GM15510 (cell line): Measurements from ENCODE around the gene APRT.

ENCODE experiments used
- POLR2A ChIP-seq: IDR thresholded peaks from 3 replicates; pipeline ENCODE4 v1.6.1; 2011; ENCODE audit warnings: borderline replicate concordance; ENCODE audit not compliant: insufficient read length; ENCODE audit errors: extremely low read depth

The APRT gene

GRCh38 chr16:88781140-88782077 is 30.3 kb downstream of the APRT start:
- TF ChIP-seq POLR2A, result peak; percentile 41

GRCh38 chr16:88780142-88781062 is 31.3 kb downstream of the APRT start:
- no peak for TF ChIP-seq POLR2A

DNA sequence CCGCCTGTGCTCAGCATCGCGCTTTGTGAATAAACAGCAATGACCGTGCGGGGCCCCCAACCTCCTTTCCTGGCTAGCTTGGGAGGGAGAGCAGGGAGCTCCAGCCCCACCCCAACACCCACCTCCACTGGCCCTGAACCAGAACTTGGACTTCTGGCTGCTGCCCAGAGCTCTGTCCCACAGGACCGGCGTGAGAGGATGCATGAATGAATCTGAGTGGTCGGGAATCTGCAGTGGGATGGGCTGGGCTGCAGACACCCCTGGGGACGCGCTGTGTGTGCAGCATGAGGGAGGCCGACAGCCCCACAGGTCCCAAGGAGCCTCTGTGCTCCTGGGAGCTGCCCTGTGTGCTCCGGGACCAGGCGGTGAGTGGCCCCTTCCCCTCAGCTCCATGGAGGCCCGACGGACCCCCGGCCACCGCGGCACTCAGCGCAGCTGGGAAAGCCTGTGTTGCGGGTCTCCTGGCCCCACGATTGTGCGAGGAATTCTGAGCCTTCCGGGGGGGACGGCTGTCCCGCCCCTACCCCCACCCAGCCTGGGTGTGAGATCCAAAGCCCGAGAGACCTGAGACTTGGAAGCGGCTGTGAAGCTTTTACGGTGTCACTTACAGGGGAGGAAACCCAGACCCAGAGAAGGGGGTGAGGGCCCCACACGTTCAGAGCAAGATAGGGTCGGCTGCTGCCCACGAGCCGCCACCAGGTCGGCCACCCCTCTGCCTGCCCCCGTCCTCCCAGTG is 32.2 kb downstream of the APRT start:
- no peak for TF ChIP-seq POLR2A

DNA sequence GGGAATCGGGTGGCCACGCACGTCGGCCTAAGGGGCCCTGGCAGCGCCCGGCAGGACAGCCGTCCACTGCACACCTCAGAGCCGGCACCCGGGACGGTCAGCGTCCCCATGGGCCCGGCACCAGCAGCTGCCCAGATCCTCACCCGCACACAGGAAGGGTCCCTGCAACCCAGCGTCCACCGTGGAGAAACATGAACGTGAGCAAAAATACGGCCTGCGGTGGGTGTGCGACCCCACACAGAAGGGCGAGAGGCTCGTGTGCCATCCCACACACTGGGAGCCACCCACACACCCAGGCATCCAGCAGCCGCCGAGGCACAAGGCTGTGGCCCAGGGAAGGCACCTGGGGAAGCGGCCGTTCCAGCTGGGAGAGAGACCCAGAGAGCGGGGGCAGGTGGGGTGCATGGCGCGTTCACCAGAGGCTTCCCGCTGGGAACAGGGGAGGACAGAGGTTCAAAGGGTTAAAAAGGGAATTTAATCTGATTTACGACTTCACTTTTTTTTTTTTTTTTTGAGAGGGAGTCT is 33.1 kb downstream of the APRT start:
- TF ChIP-seq POLR2A, result no peak

DNA sequence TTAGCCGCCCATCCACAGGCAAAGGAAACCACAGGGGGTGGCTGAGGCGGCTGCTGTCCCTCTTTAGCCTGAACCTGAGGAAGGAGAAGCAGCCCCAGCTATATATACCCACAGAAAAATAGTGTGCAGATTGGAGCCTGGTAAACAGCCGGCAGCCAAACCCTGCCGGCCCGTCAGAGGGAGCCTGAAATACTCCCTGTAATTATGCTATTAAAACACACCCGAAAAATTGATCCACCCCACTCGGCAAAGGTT is 33.5 kb downstream of the APRT start:
- TF ChIP-seq POLR2A, result no peak

GRCh38 chr16:88777471-88778270 is 34.1 kb downstream of the APRT start:
- TF ChIP-seq POLR2A, result no peak

DNA sequence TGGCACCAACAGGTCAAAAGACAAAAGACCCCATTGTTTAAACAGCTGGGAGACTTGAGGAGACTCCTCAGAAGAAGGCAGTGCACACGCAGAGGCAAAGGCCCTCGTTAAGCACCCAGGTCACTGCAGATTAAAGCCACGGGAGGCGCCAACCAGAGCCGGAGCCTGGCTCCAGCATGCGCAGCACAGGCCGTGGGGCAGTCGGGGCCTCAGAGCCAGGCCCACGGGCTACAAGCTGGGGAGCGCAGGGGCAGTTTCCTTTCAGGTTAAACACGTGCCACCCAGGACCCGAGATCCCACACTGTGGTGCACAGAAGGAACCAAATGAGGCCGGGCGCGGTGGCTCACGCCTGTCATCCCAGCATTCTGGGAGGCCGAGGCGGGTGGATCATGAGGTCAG is 35.9 kb downstream of the APRT start:
- no peak for TF ChIP-seq POLR2A

- no peak for TF ChIP-seq POLR2A
These were observed 37.0 kb downstream of the APRT start for GRCh38 chr16:88774544-88775393.

GRCh38 chr16:88773812-88774291 is 37.9 kb downstream of the APRT start:
- no peak for TF ChIP-seq POLR2A

DNA sequence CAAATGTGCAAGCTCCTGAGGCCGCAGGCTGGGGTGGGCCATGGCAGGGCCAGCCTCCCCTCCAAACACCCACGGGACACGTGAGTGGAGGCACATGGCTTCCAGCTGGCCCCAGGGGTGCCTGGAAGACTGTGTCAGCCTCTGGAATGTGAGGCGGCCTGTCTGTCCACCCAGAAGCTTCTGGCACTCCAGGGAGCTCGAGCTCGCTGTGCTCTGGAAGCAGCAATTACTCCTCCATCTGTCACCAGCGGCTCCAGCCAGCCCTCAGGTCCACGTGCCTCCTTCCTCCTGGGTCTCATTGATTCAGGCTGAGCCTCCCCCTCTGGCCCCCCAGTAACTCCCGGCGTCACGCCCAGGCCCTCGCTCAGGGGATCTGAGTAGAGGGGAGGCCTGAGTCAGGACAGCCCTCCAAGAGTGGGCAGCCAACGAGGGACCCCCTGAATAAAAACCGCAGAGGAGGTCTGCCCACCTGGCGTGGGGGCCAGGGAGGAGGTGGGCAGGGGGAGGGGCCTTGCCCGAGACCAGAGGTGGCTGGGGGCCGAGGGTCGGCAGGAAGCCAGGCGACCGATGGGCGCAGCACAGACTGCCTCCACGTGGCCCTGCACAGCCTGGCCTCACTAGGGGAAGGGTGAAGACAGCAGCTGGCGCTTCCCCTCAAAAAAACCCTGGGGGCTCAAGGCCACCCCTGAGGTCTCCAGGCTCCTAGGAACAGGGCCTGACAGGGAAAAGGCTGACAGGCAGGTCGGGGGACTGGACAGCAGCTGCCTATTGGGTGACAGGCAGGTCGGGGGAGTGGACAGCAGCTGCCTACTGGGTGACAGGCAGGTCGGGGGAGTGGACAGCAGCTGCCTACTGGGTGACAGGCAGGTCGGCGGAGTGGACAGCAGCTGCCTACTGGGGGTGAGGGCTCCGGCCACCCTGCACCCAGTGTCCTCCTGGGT is 38.6 kb downstream of the APRT start:
- no peak for TF ChIP-seq POLR2A

GRCh38 chr16:88771294-88771772 is 40.4 kb downstream of the APRT start:
- TF ChIP-seq POLR2A, result no peak
